ENCODE data around the gene PIAS4. TPM values are rescaled to one million over a fixed set of nuclear protein-coding genes. Genes with fewer than 3 reads are reported as not detected.

PIAS4 gene
- total and polyA plus RNA-seq, 2 of the 13 experiments (the other 11 are each of a cell fraction or from before 2014, with no cell fraction given) = 9.0 to 20.1 TPM

GRCh38 chr19:4052114-4052992, 44.8 kb downstream of the PIAS4 start (continued):
- peak; percentile 53; the same call in 1 of the 2 replicates for TF ChIP-seq KDM5B (CRISPR knock-in tag; IDR thresholded peaks at IDR 0.05; ENCODE audit: borderline replicate concordance)
- peak; percentile 65; the same call in 1 of the 2 replicates for TF ChIP-seq ZBTB10 (CRISPR knock-in tag; IDR thresholded peaks at IDR 0.05; ENCODE audit: borderline replicate concordance)
- TF ChIP-seq ZSCAN29 (CRISPR knock-in tag; conservative IDR thresholded peaks at IDR 0.05) = peak; percentile 84
- TF ChIP-seq ZNF609 (CRISPR knock-in tag; IDR thresholded peaks at IDR 0.05; ENCODE audit: borderline replicate concordance) = peak; percentile 81; the same call in 1 of the 2 replicates

All from HepG2 (cell line).